ENCODE measurements around the gene GSS.
"Not testable (repeated sequence)": the region's sequence is repeated elsewhere in the genome, so short reads cannot be mapped to it uniquely, and the experiment has no call there.

GSS gene

GRCh38 chr20:34896086-34896621 is 59.5 kb downstream of the GSS start:
- DNase-seq = peak; percentile 37

DNA sequence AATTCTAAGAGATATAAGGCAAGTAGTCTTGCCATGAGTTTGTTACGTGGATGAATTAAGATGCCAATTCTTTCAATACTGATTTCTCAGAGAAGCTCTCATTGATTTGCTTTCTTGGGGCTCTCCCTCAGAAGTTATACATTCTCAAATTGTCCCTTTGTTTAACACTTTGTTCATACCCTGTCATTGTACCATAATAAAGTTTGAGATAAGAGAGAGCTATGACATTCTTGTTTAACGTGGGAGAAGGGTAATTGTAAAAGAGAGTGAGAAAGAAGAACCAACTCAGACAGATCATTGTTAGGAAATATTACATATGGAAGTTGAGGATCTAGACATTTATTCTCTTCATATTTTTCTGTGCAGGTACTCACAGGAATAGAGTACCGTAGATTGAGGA is 60.1 kb downstream of the GSS start:
- no peak for DNase-seq

DNA sequence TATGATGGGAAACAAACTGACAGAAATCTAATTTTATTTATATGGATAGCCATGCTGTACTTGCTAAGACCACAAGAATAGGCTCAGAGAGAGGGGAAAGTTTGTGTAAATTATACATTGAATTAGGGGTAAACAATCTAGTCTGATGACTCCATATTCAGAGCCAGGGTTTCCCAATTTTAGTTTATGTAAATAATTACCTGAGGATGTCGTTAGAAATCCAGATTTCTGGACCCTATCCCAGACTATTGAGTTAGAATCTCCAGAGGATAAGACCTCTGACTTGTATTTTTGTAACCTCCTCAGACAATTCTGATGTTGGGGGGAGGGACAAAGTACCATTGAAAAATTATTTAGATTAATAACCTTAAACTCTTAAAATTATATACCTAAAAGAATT is 60.9 kb downstream of the GSS start:
- DNase-seq = no peak

GRCh38 chr20:34892671-34893070 is 62.9 kb downstream of the GSS start:
- no peak for DNase-seq

DNA sequence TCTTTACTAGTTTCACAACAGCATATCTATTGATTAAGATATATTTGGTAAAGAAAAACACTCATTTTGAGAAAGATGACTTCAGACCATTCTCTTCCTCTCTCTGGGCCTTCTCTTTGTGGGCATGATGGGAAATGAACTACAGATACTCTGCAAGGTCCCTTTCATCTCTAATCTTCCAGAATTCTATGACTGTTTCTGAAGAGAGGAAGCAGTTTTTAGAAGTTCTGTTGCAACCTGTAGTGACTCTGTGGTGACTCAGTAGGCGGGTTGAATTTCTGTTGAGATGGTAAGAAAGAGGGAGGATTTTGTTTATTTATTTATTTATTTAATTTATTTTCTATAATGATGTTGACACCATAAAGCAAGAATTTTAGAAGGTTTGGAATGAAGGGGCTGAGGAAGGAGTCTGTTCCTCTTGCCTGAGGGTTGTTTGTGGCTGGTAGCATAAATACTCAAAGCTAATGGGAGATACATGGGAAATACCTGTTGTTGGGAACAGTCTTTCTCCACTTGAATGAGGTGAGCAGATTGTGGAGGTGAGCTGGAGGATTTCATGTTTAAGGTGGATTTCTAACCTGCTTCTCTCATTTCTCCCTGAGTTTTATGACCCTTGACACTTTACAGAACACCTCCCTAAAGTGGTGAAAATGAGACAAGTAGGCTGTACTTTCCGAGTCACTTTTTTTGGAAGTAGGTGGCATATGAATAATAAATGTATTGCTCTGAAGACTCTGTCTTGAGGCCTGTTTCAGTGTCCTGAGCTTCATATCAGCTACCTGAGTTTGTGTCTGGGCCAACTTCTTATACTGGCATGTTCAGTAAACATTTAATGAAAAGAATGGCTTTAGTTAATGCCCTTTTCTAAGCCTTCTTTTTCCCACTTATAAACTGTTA is 64.2 kb downstream of the GSS start:
- peak; percentile 64 for DNase-seq

DNA sequence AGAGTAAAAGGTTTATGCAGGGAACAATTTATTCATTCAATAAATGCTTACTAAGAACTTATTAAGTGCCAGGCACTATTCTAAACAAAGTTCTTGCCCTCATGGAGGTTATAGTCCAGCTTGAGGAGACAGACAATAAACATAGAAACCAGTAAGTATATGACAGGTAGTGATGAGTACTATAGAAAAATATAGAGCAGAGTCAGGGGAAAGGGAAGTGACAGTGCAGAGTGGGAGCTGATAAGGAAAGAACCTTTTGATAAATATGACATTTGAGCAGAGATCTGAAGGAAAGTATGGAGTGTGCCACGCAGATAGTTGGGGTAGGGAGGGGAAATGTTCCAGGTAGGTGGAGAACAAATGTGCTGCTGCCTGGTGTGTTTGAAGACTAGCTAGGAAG is 67.1 kb downstream of the GSS start:
- no peak for DNase-seq

DNA sequence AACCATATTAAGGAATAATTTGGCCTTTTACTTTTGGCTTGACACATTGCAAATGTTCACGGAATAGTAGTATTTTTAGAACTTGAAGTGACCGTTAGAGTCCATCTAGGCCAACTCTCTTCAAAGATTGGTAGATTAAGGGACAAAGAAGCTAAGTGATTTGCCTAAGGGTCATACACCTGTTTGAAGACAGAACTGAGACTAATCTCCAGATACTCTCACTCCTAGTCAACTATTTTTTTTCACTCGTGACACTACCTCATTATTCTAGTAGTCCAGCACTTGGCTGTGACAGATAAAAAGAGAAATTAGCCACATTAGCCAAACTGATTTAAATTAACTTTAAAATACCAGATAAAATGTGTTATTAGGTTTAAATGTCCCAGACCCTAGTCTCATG is 68.6 kb downstream of the GSS start:
- DNase-seq = no peak

DNA sequence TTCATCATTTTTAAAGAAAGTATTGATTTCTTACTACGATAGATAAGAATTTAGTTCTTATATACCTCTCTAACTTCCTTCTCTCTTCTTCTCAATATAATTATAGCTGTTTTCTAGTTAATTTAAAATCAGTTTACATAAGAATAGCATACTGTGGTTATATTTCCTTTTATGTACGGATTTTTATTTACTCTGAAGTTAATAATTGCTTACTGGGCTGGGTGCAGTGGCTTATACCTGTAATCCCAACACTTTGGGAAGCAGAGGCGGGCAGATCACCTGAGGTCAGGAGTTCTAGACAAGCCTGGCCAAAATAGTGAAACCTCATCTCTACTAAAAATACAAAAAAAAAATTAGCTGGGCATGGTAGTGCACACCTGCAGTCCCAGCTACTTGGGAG is 69.5 kb downstream of the GSS start:
- no peak for DNase-seq

DNA sequence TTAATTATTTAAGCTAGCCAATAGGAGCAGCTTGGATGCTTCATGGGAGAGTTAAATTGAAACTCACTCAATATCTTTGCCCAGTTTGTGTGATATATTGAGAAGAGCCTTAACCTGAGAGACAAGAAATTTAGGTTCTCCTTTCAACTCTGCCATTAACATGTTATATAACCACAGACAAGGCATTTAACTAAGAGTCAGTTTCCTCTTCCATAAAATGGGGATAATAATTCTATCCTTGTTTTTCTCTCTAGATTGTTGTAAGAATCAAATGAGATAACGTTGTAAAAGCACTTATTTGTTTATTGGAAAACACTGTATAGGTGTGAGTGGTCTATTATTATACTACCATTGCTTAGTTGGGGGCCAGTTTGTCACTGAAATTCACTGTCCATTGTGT is 71.3 kb downstream of the GSS start:
- DNase-seq = no peak

DNA sequence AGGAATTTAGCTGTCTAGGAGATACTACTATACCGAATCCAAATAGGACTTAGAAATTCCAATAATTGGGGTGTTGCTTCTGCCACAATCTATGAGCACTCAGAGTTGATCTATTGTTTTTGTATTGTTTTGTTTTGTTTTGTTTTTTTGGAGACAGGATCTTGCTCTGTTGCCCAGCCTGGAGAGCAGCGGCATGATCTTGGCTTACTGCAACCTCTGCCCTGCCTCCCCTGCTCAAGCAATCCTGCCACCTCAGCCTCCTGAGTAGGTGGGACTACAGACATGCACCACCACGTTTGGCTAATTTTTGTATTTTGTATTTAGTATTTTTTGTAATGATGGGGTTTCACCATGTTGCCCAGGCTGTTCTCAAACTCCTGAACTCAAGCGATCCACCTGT is 71.8 kb downstream of the GSS start:
- DNase-seq = no peak

DNA sequence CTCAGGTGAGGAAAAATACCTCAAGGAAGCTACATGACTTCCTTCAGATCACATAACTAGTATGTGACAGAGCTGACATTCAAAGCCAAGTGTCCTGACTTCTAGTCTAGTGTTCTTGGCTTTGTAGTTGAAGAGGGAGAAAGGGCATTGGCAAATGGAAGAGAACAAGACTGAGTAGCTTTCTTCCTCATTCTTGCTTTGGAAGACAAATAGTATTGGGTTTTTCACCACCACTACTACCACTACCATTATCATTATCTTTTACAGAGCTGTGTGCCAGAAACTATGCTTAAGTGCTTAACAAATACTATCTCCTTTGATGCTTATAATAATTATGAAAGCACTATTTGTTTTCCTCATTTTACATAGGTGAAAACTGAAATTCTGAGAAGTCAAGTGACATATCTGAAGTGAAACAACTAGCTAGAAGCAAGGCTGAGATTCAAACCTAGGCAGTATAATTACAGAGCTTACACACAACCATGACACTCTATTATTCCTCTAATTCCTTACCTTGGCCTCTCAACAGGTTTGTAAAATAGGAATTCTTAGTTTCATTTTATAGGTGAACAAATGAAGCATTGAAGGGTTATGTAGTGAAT is 72.4 kb downstream of the GSS start:
- no peak for DNase-seq

DNA sequence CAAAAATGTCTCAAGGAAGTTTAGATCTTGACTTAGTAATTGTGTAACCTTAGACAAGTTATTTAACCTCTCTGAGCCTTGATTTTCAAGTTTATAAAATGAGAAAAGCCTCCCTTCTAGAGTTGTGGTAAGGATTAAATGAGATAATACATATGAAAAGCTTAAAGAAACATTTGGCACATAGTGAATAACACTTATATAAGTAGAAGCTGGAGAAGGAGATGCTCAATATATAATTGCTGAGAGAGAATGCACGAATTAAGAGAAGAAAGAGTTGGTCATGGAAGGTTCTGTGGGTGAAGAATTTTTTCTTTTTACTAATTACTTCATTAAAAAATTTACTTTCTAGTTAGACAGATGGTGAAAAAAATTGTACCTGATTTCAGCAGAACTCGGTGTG is 73.9 kb downstream of the GSS start:
- DNase-seq = no peak

GRCh38 chr20:34880971-34881370 is 74.6 kb downstream of the GSS start:
- DNase-seq = not testable (repeated sequence)

GRCh38 chr20:34880215-34880850 is 75.3 kb downstream of the GSS start:
- no peak for DNase-seq
